Body of pancreas (tissue), 4 donors: ENCODE measurements around the gene VIT.

Source experiments
- POLR2A ChIP-seq, 3 donors: fragments of 450-650 bp; IDR thresholded peaks; one replicate each; pipeline ENCODE4 v1.6.1; 2016; ENCODE audit warnings: antibody characterized with exemption in 3 of 3, mild to moderate bottlenecking in 2 of 3
- TF ChIP-seq, protein P1 (sequence below), 7 experiments: fragments of 450-650 bp in 4 of 7; fragments of 200-600 bp in 3 of 7; sonication (generic) in 3 of 7; IDR thresholded peaks; one replicate each; pipeline ENCODE4 v1.5.1; 2016 to 2019; ENCODE audit warnings: antibody characterized with exemption in 7 of 7

DNA sequence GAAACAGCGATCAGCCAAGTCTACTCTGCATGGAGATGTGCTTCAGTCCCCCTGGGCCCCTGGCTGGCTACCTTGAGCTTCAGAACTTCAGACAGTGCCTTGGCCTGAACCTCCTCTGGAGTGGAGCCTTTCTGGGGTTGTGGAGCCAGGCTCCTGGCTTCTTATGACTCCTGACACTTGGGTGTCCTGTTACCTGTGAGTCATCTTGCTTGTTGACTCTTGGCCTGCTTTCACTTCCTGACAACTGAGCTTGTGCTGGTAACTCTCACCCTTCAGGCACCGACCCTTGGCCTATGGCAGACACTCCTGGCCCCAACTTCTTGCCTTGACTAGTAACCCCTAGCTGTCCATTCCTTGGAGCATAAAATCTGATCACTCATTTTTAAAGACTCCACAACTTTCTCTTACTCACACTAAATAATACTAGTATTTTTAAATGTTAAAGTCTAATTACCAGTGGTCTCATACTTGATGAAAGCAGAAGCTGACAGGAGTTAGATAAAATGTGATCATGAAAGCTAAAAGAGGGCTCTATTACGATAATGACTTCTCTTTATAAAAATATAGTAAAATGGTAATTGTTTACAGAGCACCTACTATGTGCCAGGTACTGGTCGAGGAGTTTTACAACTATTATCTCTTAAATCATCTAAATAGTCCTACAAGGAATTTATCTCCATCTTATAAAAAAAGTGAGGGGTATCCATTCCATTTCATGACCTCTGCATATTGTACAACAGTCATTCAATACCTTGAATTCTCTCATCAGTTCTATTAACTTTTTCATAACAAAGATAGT lies 46.3 kb upstream of the VIT start:
- no peak for TF ChIP-seq POLR2A (IDR thresholded peaks at IDR 0.05)
- TF ChIP-seq, protein P1, sequence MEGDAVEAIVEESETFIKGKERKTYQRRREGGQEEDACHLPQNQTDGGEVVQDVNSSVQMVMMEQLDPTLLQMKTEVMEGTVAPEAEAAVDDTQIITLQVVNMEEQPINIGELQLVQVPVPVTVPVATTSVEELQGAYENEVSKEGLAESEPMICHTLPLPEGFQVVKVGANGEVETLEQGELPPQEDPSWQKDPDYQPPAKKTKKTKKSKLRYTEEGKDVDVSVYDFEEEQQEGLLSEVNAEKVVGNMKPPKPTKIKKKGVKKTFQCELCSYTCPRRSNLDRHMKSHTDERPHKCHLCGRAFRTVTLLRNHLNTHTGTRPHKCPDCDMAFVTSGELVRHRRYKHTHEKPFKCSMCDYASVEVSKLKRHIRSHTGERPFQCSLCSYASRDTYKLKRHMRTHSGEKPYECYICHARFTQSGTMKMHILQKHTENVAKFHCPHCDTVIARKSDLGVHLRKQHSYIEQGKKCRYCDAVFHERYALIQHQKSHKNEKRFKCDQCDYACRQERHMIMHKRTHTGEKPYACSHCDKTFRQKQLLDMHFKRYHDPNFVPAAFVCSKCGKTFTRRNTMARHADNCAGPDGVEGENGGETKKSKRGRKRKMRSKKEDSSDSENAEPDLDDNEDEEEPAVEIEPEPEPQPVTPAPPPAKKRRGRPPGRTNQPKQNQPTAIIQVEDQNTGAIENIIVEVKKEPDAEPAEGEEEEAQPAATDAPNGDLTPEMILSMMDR (IDR thresholded peaks at IDR 0.05): no peak
